ENCODE results near the gene DHRS12.

Gene DHRS12

DNA sequence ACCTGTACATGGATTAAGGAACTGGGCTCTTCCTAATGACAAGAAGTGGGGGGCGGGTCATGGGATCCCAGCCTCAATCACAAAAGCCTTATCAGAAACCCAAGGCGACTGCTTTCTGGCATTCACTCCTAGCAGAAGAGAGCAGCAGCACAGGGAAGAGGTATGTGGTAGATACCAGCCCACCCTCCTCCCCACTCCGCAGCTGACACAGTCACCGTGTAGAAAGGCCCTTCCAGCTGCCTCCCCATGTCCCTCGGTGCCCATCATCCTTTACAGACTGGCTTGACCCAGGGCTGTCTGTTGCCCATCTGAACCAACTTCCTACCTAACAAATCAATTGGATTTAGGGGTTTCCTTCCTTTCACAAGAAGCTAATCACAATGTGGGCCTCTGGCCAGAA lies 3.1 kb upstream of the DHRS12 start:
- DNase-seq (ENCODE audit: low spot score) = no peak

DNA sequence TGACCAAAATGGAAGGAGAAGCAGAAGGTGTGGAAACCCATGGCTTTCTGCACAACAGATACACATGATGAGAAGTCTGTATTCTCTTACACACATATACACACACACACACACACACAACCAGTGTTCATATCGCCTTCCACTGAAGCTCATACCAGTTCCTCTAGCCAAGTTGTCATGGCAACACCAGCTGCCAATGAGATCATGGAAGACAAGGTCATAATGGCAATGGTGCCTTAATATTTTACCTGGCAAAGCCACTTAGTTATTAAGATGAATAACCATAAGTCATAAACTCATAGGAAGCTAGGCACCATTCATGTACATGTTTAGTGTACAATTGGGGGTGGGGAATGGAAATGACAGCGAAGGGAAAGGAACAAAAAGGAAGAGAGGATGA lies 2.6 kb upstream of the DHRS12 start:
- DNase-seq (ENCODE audit: low spot score) = no peak

DNA sequence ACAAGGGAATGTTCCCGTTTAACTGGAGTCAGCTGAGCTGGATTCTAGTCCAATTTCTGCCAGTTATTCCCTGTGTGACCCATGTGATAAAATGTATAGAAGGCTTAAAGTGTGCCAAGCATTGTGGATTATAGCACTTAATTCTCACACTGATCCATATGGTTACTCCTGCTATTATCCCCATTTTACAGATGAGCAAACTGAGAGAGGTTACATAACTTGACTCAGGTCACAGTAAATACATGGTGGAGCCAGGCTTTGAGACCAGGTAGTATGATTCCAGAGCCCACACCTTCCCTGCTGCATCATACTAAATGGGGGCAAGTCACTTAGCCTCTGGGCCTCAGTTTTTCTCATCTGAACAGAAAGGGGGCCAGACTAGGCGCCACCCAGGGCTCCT lies 2.0 kb upstream of the DHRS12 start:
- no peak for DNase-seq (ENCODE audit: low spot score)

DNA sequence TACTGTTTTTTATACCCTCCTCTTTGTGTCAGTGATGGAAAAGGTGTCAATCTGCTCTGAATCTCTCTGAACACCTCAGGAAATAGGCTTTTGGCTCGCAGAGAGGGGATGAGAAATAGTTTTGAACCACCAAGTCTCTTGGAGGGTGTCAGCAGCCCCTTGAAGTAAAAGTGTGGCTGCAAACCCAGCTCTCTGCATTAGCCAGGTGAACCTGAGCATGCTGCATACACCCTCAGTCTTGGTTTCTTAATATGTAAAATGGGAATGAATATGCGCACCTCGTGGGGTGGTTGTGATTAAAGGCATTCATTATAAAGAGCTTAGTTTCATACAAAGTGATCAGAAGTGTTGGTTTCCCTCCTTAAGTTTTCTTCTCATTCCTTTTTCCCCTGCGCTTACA lies 1.4 kb upstream of the DHRS12 start:
- DNase-seq (ENCODE audit: low spot score) = no peak

DNA sequence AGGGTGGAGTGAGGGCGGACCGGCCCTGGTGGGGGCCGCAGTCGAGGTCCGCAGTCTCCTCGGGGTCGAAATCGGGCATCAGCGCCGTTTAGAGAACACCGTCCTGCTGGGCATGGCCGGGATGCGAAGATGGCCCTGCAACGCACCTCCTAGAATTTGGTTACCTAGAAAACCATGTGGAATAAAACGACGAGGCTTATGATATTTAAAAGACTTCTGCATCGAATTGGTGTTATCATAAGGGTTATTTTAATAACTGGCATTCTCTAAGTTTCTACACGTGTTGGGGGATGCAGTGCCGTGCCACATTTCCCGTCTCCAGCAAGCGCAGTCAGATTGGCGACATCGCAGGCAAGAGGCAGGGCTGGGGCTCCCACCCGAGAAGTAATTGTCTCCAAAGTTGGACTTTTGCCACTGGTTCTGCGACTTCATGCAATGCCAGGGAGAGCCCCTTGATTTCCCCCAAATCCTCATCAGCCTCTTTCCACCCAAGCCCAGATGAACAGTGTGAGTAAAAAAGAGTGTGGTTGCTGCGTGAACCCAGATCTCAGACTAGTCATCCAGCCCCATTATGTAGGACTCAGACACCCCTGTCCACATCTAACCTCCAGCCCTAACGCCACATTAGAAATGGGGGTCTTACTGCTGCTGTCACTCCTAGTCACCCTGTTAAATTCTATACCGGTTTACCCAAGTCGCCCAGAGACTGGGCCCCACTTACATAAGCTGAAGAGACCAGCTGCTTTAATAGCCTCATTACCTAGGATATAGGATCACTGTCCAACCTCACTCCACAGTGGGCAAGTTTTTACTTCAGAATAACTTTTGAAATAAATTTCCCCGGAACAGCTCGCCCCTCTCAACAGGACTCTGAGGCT lies 571 bp upstream of the DHRS12 start:
- no peak for DNase-seq (ENCODE audit: low spot score)

GRCh38 chr13:51802631-51803418 lies 1.1 kb downstream of the DHRS12 start:
- DNase-seq (ENCODE audit: low spot score) = no peak

DNA sequence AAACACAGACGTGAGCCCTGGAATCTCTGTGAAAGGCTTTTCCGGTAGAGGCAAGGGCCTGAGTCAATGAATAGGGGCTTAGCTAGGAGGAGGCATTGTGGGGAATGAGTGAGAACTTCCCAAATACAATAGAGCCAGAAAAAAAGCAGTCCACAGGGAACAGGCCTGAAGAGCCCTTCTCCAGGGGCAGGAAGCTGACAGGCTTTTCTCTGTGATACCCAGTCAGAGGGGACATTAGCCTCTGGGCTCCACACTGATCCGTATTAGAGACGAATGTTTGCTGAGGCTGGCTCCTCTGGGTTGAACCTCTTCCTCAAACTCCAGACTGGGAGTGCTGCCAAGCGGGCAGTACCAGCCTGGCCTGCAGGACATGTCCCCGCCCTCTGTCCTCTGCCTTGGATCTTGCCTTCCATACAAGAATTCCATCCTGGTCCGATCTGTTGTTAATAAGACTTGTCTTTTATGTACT lies 2.3 kb downstream of the DHRS12 start:
- no peak for DNase-seq (ENCODE audit: low spot score)

DNA sequence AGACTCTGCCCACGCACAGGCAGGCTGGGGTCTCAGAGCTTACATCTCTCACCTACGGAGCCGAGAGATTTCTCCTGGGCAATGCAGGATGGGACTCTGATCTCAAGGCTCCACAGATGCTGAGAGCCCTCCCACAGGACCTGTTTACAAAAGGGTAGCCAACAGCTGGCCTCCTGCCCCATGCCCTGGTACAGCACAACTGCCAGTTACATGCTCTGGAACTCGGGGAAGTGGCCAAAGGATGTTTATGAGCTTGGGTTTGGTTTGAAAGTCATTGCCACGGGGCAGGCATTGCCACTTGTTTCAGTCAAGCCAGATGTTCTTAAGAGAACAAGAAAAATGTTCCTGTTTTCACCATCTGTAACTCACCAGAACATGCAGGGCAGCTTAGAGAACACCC lies 3.5 kb downstream of the DHRS12 start:
- no peak for DNase-seq (ENCODE audit: low spot score)

- DNase-seq (ENCODE audit: low spot score) = no peak
Measured at GRCh38 chr13:51799261-51799660, 4.7 kb downstream of the DHRS12 start.

DNA sequence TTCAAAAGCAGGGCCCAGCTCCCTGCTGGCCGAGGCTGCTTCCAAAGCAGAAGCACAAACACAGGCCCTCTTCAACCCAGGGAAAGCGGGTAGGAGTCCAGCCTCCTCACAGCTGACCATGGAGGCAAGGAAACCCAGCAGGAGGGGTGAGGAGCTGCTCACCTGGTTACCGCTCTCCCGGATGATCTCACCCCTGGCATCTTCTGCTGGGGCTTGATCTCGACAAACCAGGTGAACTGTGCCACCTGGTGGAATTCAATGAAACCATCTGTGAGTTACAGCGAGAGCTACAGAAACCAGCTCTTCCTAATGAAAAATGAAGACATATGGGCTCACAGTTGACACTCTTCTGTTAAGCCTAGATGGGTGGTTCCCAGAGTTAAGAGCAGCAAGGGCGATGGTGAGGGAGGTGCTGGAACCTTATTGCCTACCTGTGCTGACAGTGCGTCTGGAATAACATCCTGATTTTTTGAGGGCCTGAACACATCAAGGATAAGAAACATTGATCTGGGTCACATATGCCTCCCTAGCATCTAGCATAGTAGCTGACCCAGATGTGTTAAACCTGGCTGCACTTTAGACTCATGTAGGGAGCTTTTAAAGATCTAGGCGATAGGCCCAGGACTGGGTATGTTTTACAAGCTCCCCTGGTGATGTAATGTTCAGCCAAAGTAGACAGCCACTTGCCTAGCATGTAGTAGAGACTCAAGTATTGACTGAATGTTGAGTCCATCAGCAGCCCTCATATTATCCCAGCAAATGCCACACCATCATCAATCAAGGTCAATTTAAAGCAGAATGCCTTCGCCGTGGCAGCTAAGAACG lies 6.1 kb downstream of the DHRS12 start:
- peak; percentile 78 for DNase-seq (ENCODE audit: low spot score)

GRCh38 chr13:51796546-51796945 lies 7.4 kb downstream of the DHRS12 start:
- DNase-seq (ENCODE audit: low spot score) = no peak

DNA sequence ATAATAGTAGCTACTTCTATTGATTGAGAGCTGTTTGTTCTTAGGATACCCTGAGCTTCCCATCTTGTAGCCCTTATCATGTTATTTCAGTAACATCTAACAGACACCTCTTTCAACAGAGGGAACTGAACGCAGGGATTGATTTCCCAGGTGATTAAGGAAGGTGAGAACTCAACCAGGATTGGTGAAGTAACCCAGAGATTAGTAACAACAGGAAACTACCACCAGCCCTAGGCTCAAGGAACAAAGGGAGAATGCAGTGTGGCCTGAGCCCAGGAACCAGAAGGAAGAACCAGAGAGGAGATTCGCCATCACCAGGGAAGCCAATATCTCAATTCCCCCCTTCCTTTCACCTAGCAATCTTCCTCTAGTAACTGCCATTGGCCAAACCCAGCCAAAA lies 8.5 kb downstream of the DHRS12 start:
- DNase-seq (ENCODE audit: low spot score) = no peak

DNA sequence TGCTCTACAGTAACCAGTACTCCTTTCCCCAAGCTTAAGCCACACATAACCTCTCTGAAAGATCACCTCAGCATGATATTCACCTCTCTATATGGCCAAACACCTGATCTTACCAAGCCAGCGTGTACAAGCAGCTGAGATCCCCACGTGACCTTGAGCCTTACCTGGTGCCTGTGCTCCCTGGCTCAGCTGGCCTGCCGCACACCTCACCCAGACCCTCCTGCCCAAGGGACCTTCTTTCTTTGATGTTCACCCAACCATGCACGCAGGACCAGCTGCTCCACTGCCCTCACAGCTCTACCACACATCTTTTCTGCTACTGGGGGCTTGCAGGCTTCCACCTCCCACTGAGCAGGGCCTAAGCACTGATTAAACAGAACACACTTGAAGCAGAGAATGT lies 9.0 kb downstream of the DHRS12 start:
- DNase-seq (ENCODE audit: low spot score) = no peak

DNA sequence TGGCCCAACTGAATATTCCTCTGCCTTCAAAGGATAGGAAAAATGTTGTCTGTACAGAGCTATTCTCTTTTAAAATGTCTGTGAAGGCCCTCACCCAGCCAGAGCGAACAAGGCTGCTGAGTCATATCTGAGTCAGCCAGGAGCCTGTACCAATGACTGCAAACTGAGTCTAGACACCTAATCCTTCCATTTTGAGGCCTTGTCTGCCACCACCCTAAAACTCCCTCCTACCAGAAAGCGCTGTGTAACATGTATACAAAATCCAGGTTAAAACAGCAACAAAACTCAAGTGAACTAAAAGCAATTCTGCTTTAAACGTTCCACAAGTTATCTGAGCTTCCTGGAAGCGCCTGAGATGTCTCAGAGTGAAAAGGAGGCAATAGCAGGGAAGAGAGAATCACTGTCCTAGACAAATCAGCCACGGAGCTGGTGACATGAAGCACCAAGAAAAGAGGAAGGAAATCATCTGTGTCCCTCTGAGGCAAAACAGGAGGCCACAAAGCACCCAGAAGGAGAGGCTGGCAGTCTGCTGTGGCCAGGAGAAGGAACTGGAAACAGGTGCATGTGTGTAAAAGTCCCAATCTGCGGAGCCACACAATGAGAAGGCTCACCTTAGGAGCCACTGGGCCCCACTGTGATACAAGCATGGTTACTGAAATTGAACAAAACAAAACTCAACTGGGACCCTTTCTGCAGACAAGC lies 10.2 kb downstream of the DHRS12 start:
- no peak for DNase-seq (ENCODE audit: low spot score)

DNA sequence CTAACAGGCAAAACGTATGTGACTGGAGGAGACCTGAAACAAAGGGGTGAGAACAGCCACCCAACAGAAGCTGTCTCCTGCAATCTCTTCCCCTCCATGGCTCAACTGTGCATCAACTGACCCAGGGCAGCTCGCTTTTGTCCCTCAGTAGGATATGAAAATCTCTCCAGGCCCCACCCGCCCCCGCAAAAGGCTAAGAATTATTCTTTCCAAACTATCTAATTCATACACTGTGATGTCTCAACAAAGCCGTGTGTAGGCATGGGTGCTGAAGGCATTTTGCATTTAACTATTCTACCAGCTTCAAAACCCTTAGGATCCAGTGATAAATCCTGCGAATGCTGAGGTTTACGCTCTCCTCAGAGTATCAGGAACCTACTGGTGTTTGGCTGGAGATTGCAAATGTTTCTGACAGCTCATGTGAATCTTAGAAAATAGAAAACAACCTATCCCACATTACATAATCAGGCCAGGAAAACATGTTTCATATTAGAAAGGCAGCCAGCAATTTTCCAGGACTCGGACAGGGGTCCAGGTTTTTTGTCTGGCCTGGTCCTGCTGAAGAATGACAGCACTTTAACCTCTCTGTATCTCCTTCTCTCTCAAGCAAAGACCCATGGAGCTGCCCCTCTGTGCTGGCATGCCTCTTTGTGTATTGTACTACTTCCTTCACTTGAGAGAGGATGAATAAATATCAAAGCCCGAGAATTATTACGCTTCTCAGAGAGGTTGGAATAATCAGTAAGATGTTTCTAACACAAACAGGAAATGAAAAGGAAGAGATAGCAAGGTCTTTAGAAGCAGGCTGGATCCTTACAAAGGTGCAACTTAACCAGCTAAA lies 17.3 kb downstream of the DHRS12 start:
- no peak for DNase-seq (ENCODE audit: low spot score)

DNA sequence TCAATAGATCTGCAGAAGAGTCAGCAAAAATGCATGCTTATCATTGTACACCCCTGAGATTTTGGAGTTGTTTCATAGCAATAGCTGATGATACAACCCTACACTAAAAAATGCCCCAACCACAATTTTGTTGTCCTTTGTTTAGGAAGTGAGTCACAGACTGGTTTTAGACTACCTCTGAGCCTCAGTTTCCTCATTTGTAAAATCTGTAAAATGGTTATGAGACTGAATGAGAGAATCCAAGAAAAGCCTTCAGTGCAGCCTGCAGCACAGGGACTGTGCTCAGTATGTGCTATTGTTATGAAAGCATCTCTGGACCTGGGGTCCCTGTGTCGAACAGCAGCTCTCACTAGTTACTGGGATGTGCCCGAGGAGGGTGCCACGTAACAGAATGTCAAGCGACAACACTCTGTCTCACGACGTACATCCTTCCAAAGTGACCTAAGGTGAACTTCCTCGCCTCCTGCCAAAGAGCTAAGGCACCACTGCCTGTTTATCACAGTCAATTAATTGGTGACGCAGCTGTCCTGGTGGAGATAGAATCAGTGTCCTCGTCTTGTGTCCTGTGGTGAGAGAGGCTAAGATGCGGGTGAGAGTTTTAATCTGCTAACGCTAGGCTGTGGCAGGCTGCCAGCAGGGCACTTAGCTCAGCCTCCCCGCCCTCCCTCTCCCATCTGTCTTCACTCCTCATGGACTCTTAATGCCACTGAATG lies 18.1 kb downstream of the DHRS12 start:
- DNase-seq (ENCODE audit: low spot score) = no peak

DNA sequence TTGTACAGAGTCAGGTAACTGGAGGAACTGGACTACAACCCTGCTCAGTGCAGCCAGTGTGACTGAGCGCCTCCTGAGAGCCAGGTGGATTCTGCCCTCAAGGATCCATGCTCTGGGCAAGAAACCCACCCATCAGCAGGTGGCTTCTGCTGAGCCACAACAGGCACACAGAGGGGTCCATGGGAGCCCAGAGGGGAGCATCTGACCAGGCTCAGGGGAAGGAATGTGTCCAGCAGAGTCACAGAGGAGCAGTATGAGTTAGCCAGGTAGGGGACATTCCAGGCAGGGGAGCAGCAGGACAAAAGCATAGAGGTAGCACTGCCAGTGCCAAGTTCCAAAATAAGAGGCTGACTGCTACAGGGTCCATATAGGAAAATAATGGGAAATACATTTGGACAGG lies 19.9 kb downstream of the DHRS12 start:
- DNase-seq (ENCODE audit: low spot score) = no peak

- DNase-seq (ENCODE audit: low spot score) = no peak
Measured at GRCh38 chr13:51783428-51784094, 20.4 kb downstream of the DHRS12 start.

GRCh38 chr13:51782026-51782710 lies 21.8 kb downstream of the DHRS12 start:
- DNase-seq (ENCODE audit: low spot score) = no peak
